ENCODE measurements around the gene MTNR1A.
"Not testable (repeated sequence)": the region's sequence is repeated elsewhere in the genome, so short reads cannot be mapped to it uniquely, and the experiment has no call there.

MTNR1A gene

GRCh38 chr4:186561748-186562147 lies 6.4 kb upstream of the MTNR1A start:
- no peak for DNase-seq (ENCODE audit: low read depth, low spot score)

GRCh38 chr4:186560647-186561046 lies 5.3 kb upstream of the MTNR1A start:
- DNase-seq (ENCODE audit: low read depth, low spot score) = no peak

GRCh38 chr4:186557486-186557885 lies 2.1 kb upstream of the MTNR1A start:
- DNase-seq (ENCODE audit: low read depth, low spot score) = no peak

- DNase-seq (ENCODE audit: low read depth, low spot score) = no peak
Measured at GRCh38 chr4:186557061-186557460, 1.7 kb upstream of the MTNR1A start.

GRCh38 chr4:186554539-186554913 lies 841 bp downstream of the MTNR1A start:
- DNase-seq (ENCODE audit: low read depth, low spot score) = no peak

- DNase-seq (ENCODE audit: low read depth, low spot score) = no peak
Measured at GRCh38 chr4:186553717-186554116, 1.6 kb downstream of the MTNR1A start.

GRCh38 chr4:186551849-186552248 lies 3.5 kb downstream of the MTNR1A start:
- DNase-seq (ENCODE audit: low read depth, low spot score) = no peak

- DNase-seq (ENCODE audit: low read depth, low spot score) = no peak
Measured at GRCh38 chr4:186545436-186545835, 9.9 kb downstream of the MTNR1A start.

- no peak for DNase-seq (ENCODE audit: low read depth, low spot score)
Measured at GRCh38 chr4:186543206-186543605, 12.2 kb downstream of the MTNR1A start.

- DNase-seq (ENCODE audit: low read depth, low spot score) = no peak
Measured at GRCh38 chr4:186541801-186542200, 13.6 kb downstream of the MTNR1A start.

- no peak for DNase-seq (ENCODE audit: low read depth, low spot score)
Measured at GRCh38 chr4:186537843-186538521, 17.4 kb downstream of the MTNR1A start.

- no peak for DNase-seq (ENCODE audit: low read depth, low spot score)
Measured at GRCh38 chr4:186536285-186536684, 19.1 kb downstream of the MTNR1A start.

GRCh38 chr4:186534056-186534455 lies 21.3 kb downstream of the MTNR1A start:
- DNase-seq (ENCODE audit: low read depth, low spot score) = no peak

- DNase-seq (ENCODE audit: low read depth, low spot score) = not testable (repeated sequence)
Measured at GRCh38 chr4:186523927-186524326, 31.4 kb downstream of the MTNR1A start.

GRCh38 chr4:186516287-186516686 lies 39.1 kb downstream of the MTNR1A start:
- no peak for DNase-seq (ENCODE audit: low read depth, low spot score)

GRCh38 chr4:186514271-186514950 lies 41.0 kb downstream of the MTNR1A start:
- no peak for DNase-seq (ENCODE audit: low read depth, low spot score)

GRCh38 chr4:186504771-186505170 lies 50.6 kb downstream of the MTNR1A start:
- not testable (repeated sequence) for DNase-seq (ENCODE audit: low read depth, low spot score)

GRCh38 chr4:186502231-186502630 lies 53.1 kb downstream of the MTNR1A start:
- DNase-seq (ENCODE audit: low read depth, low spot score) = no peak

- DNase-seq (ENCODE audit: low read depth, low spot score) = no peak
Measured at GRCh38 chr4:186501554-186501953, 53.8 kb downstream of the MTNR1A start.

- peak; percentile 3 for DNase-seq (ENCODE audit: low read depth, low spot score)
Measured at GRCh38 chr4:186500721-186501304, 54.6 kb downstream of the MTNR1A start.

GRCh38 chr4:186499467-186499866 lies 55.9 kb downstream of the MTNR1A start:
- no peak for DNase-seq (ENCODE audit: low read depth, low spot score)

GRCh38 chr4:186497043-186497442 lies 58.3 kb downstream of the MTNR1A start:
- DNase-seq (ENCODE audit: low read depth, low spot score) = no peak

- no peak for DNase-seq (ENCODE audit: low read depth, low spot score)
Measured at GRCh38 chr4:186494496-186494895, 60.9 kb downstream of the MTNR1A start.
